ENCODE results near the gene DUSP10.

- TF ChIP-seq CTCF (IDR thresholded peaks at IDR 0.05), result no peak
- no peak for TF ChIP-seq POLR2A (IDR thresholded peaks at IDR 0.05)
Measured at GRCh38 chr1:221781102-221781755, 39.3 kb upstream of the DUSP10 start.

All from Peyer's patch (tissue), 4 donors.